ENCODE measurements around the gene FBN3.

Gene FBN3

GRCh38 chr19:8094336-8094735 lies 55.1 kb downstream of the FBN3 start:
- Mint-ChIP-seq H3K4me3 (no peak overlapping the region), H3K27me3 (no peaks in the 10 kb centered on the region), H3K36me3 (no peaks in the 10 kb centered on the region), H3K9me3 (ENCODE audit: low read depth) (no peaks in the 10 kb centered on the region), H3K27ac (no peak overlapping the region), H3K4me1 (ENCODE audit: low read depth) (no peaks in the 10 kb centered on the region)

- Mint-ChIP-seq H3K27ac (no peak overlapping the region), H3K27me3 (no peaks in the 10 kb centered on the region), H3K4me3 (no peak overlapping the region), H3K9me3 (ENCODE audit: low read depth) (no peaks in the 10 kb centered on the region), H3K36me3 (no peaks in the 10 kb centered on the region), H3K4me1 (ENCODE audit: low read depth) (no peaks in the 10 kb centered on the region)
Measured at GRCh38 chr19:8093740-8094139, 55.7 kb downstream of the FBN3 start.

GRCh38 chr19:8090950-8091349 lies 58.4 kb downstream of the FBN3 start:
- H3K36me3 Mint-ChIP-seq: no peaks in the 10 kb centered on the region
- no peak overlapping the region for H3K27ac Mint-ChIP-seq
- no peaks in the 10 kb centered on the region for H3K4me1 Mint-ChIP-seq (ENCODE audit: low read depth)
- no peaks in the 10 kb centered on the region for H3K27me3 Mint-ChIP-seq
- no peak overlapping the region for H3K4me3 Mint-ChIP-seq
- H3K9me3 Mint-ChIP-seq (ENCODE audit: low read depth): no peaks in the 10 kb centered on the region

GRCh38 chr19:8089664-8090601 lies 59.5 kb downstream of the FBN3 start:
- no peaks in the 10 kb centered on the region for H3K36me3 Mint-ChIP-seq
- H3K4me1 Mint-ChIP-seq (ENCODE audit: low read depth): peaks cover 1% of the 10 kb centered on the region

GRCh38 chr19:8088752-8089663 lies 60.4 kb downstream of the FBN3 start:
- Mint-ChIP-seq H3K4me3 (no peak overlapping the region), H3K27ac (no peak overlapping the region), H3K36me3 (no peaks in the 10 kb centered on the region), H3K27me3 (no peaks in the 10 kb centered on the region), H3K4me1 (ENCODE audit: low read depth) (peaks cover 1% of the 10 kb centered on the region), H3K9me3 (ENCODE audit: low read depth) (no peaks in the 10 kb centered on the region)

More at GRCh38 chr19:8089664-8090601, 59.5 kb downstream of the FBN3 start:
- no peaks in the 10 kb centered on the region for H3K27me3 Mint-ChIP-seq
- H3K9me3 Mint-ChIP-seq (ENCODE audit: low read depth): no peaks in the 10 kb centered on the region
- no peak overlapping the region for H3K27ac Mint-ChIP-seq
- no peak overlapping the region for H3K4me3 Mint-ChIP-seq

- Mint-ChIP-seq H3K27ac (no peak overlapping the region), H3K4me1 (ENCODE audit: low read depth) (peaks cover 1% of the 10 kb centered on the region), H3K9me3 (ENCODE audit: low read depth) (no peaks in the 10 kb centered on the region), H3K36me3 (no peaks in the 10 kb centered on the region), H3K27me3 (no peaks in the 10 kb centered on the region), H3K4me3 (no peak overlapping the region)
Measured at GRCh38 chr19:8087876-8088275, 61.5 kb downstream of the FBN3 start.

- peaks cover 1% of the 10 kb centered on the region for H3K4me1 Mint-ChIP-seq (ENCODE audit: low read depth)
- H3K36me3 Mint-ChIP-seq: no peaks in the 10 kb centered on the region
- no peak overlapping the region for H3K27ac Mint-ChIP-seq
- H3K9me3 Mint-ChIP-seq (ENCODE audit: low read depth): no peaks in the 10 kb centered on the region
- no peak overlapping the region for H3K4me3 Mint-ChIP-seq
- H3K27me3 Mint-ChIP-seq: no peaks in the 10 kb centered on the region
Measured at GRCh38 chr19:8086849-8087248, 62.5 kb downstream of the FBN3 start.

GRCh38 chr19:8085598-8086408 lies 63.6 kb downstream of the FBN3 start:
- H3K9me3 Mint-ChIP-seq (ENCODE audit: low read depth): no peaks in the 10 kb centered on the region

GRCh38 chr19:8084152-8084551 lies 65.2 kb downstream of the FBN3 start:
- Mint-ChIP-seq H3K9me3 (ENCODE audit: low read depth) (no peaks in the 10 kb centered on the region), H3K27ac (no peak overlapping the region), H3K4me1 (ENCODE audit: low read depth) (peaks cover 1% of the 10 kb centered on the region), H3K4me3 (no peak overlapping the region), H3K27me3 (no peaks in the 10 kb centered on the region), H3K36me3 (no peaks in the 10 kb centered on the region)

More at GRCh38 chr19:8085598-8086408, 63.6 kb downstream of the FBN3 start:
- H3K27ac Mint-ChIP-seq: no peak overlapping the region
- H3K27me3 Mint-ChIP-seq: no peaks in the 10 kb centered on the region
- H3K4me3 Mint-ChIP-seq: no peak overlapping the region
- no peaks in the 10 kb centered on the region for H3K36me3 Mint-ChIP-seq
- peaks cover 1% of the 10 kb centered on the region for H3K4me1 Mint-ChIP-seq (ENCODE audit: low read depth)

- peaks cover 1% of the 10 kb centered on the region for H3K4me1 Mint-ChIP-seq (ENCODE audit: low read depth)
- no peaks in the 10 kb centered on the region for H3K27me3 Mint-ChIP-seq
- H3K36me3 Mint-ChIP-seq: no peaks in the 10 kb centered on the region
- no peaks in the 10 kb centered on the region for H3K9me3 Mint-ChIP-seq (ENCODE audit: low read depth)
- H3K27ac Mint-ChIP-seq: no peak overlapping the region
- no peak overlapping the region for H3K4me3 Mint-ChIP-seq
Measured at GRCh38 chr19:8083141-8083540, 66.3 kb downstream of the FBN3 start.

GRCh38 chr19:8081569-8082550 lies 67.5 kb downstream of the FBN3 start:
- no peaks in the 10 kb centered on the region for H3K27me3 Mint-ChIP-seq
- no peaks in the 10 kb centered on the region for H3K36me3 Mint-ChIP-seq
- H3K9me3 Mint-ChIP-seq (ENCODE audit: low read depth): no peaks in the 10 kb centered on the region
- peaks cover 1% of the 10 kb centered on the region for H3K4me1 Mint-ChIP-seq (ENCODE audit: low read depth)
- H3K4me3 Mint-ChIP-seq: no peak overlapping the region
- H3K27ac Mint-ChIP-seq: no peak overlapping the region

- no peak overlapping the region for H3K27ac Mint-ChIP-seq
- no peaks in the 10 kb centered on the region for H3K36me3 Mint-ChIP-seq
- peaks cover 1% of the 10 kb centered on the region for H3K4me1 Mint-ChIP-seq (ENCODE audit: low read depth)
- no peaks in the 10 kb centered on the region for H3K27me3 Mint-ChIP-seq
- no peak overlapping the region for H3K4me3 Mint-ChIP-seq
- H3K9me3 Mint-ChIP-seq (ENCODE audit: low read depth): no peaks in the 10 kb centered on the region
Measured at GRCh38 chr19:8080832-8081231, 68.6 kb downstream of the FBN3 start.

- no peaks in the 10 kb centered on the region for H3K4me1 Mint-ChIP-seq (ENCODE audit: low read depth)
- no peaks in the 10 kb centered on the region for H3K36me3 Mint-ChIP-seq
- H3K27ac Mint-ChIP-seq: no peak overlapping the region
- H3K27me3 Mint-ChIP-seq: no peaks in the 10 kb centered on the region
- no peak overlapping the region for H3K4me3 Mint-ChIP-seq
- no peaks in the 10 kb centered on the region for H3K9me3 Mint-ChIP-seq (ENCODE audit: low read depth)
Measured at GRCh38 chr19:8079988-8080387, 69.4 kb downstream of the FBN3 start.
